Measurements from ENCODE around the gene FOXA3. TPM values are rescaled to one million over a fixed set of nuclear protein-coding genes. Genes with fewer than 3 reads are reported as not detected.
A peak's percentile ranks its signal among the peaks of the same experiment; 100 is the strongest.

Gene FOXA3
- total RNA-seq, 1 experiment from 2014 or later = 5.8 TPM

DNA sequence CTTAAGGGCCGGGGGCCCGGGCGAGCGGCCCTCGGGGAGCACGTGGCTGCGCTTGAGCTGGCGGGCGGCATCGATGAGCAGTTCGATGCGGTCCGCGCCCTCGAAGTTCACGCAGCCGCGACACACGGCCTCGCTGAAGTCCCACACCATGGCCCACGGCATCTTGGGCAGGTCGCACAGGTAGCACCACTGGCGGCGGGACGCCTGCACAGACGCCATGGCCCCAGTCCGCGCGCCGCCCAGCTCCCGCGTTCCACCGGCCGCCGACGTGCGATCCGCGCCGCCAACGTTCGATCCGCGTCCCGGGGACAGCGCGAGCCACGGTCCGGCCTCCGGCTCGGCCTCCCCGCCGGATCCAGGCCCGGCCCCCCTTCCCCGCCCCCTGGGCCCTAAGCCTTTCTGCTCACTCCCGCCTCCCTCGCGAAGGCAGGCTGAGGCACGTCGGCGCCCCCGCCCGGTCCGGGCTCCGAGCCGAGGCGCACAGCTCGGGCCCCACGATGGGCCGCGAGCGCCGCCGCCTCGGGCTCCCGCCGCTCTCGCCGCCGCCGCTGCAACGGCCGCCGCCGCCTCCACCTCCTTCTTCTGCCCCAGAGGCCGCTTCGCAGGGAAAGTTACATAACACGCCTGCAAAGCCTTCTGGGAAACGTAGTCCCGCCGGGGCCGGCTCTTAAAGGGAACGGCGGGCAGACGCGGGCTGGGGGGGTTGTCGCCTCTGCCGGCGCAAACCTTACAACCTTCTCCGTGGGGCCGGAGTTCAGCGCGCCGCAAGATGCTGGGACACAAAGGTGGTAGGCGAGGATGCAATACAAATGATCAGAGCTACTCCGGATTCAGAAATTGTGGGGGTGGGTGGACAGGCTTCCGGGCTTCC, 21.7 kb downstream of the FOXA3 start, which contains the start of gene IRF2BP1 (continued):
- TF ChIP-seq CTCF (IDR thresholded peaks at IDR 0.05 in 2 of 3, conservative IDR thresholded peaks at IDR 0.05 in 1 of 3; ENCODE audit: borderline replicate concordance in 1 of 3, insufficient read depth in 1 of 3, low read depth in 2 of 3, low read length in 2 of 3) = no peak
- TF ChIP-seq EGR1 (IDR thresholded peaks at IDR 0.05; ENCODE audit: low read depth) = no peak

DNA sequence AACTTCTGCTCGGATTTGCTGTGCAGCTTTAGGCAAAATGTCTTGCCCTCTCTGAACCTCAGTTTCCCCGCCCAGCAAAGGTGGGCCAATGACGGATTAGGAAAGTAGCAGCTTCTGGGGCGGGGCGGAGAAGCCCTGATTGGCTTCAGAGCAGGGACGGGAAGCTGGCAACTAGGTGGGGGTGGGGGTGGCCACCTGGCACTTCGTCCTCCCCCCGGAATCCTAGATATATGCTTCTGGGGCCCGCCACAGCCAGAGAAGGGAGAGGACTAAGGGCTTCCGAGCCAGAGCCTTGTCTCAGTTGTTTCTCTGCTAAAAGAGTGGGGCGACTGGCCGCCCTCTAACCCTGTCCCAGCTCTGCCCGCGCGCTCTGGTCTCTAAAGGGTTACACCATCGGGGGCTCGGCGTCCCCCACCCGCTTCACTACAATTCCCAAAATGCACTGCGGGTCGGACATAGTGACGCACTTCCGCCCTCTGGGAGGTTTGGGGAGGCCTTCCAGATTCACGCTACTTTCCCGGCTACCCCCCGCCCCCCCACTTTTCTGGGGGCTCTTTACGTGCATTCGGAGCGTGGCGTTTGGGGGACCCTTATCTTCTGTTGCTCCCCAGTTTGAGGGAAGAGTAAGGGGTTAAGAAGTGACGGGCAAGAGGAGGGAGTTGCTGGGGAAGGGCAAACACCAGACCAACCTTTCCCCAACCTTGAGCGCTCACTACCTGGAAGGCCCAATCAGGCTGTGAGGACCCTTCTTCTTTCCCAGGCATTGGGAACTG, 22.5 kb downstream of the FOXA3 start:
- H3K9me3 ChIP-seq (ENCODE audit: control insufficient read depth in 1 of 2, insufficient read depth in 1 of 2, low read depth in 1 of 2, low read length in 2 of 2) = no peaks in the 10 kb centered on the region

More for the DNA sequence above, 22.5 kb downstream of the FOXA3 start:
- Histone ChIP-seq H3K27me3 (ENCODE audit: insufficient read depth, low read length) (no peaks in the 10 kb centered on the region), H3K79me2 (ENCODE audit: insufficient read depth, low read length) (peaks cover 15% of the 10 kb centered on the region), H3K4me3 (replicated peaks in 1 of 2; ENCODE audit: low read depth in 1 of 2, low read length in 2 of 2) (peak overlapping the region; percentile 71 to 75), H3K4me1 (ENCODE audit: control insufficient read depth in 1 of 2, insufficient read depth in 2 of 2, low read length in 2 of 2) (peaks cover 18 to 39% of the 10 kb centered on the region in 2 experiments), H3K9ac (ENCODE audit: low read length) (peak overlapping the region; percentile 82), H3K4me2 (ENCODE audit: low read length) (peak overlapping the region; percentile 89), H4K20me1 (ENCODE audit: insufficient read depth) (no peaks in the 10 kb centered on the region), H3K36me3 (ENCODE audit: control insufficient read depth in 1 of 2, insufficient read depth in 2 of 2, low read length in 2 of 2) (no peaks in the 10 kb centered on the region), H3K9me2 (ENCODE audit: insufficient read depth) (no peaks in the 10 kb centered on the region), H2AFZ (ENCODE audit: low read depth, low read length, poor library complexity, severe bottlenecking) (peak overlapping the region; percentile 44), H3K27ac (ENCODE audit: low read depth, low read length) (peak overlapping the region; percentile 91)
- no TSS peak for BruUV-seq (replicated peaks)
- RAD21 ChIA-PET (ENCODE audit: low non-redundant PET in 1 of 2, low total read pairs in 2 of 2, uncharacterized antibody in 2 of 2, unreplicated experiment in 2 of 2) = interaction anchor here in 1 of 2 experiments (1.2 kb wide), 1 partner anchor 23 kb away, joined by 6 read pairs; the partner anchor contains the start of gene FOXA3
- intact Hi-C loops (cut with micrococcal nuclease) = loop anchor here (1.0 to 2.0 kb wide), 2 partner anchors 16 to 23 kb away; partner anchors contain the start of genes MYPOP and SYMPK
- POLR2A ChIA-PET = interaction anchor here (0.7 to 1.2 kb wide), 7 partner anchors 16 to 112 kb away, joined by 3 to 13 read pairs (median 5); partner anchors contain the start of genes CCDC61, FOXA3, MYPOP and SYMPK
- CTCF ChIA-PET = interaction anchor here (0.9 to 2.4 kb wide), 7 partner anchors 14 to 191 kb away, joined by 3 to 28 read pairs (median 5); partner anchors contain the start of genes FOXA3, MYPOP and SYMPK
- peak; percentile 69 for ATAC-seq
- peak; percentile 90 for DNase-seq (ENCODE audit: low read depth, low spot score)
- TF ChIP-seq EGR1 (IDR thresholded peaks at IDR 0.05; ENCODE audit: low read depth) (0 out of 2 replicates have a peak, but pooled peaks have one; percentile 20), JUND (IDR thresholded peaks at IDR 0.05) (no peak), POLR2AphosphoS5 (IDR thresholded peaks at IDR 0.05; ENCODE audit: low read depth, low read length) (peak; percentile 82), ZFX (IDR thresholded peaks at IDR 0.05) (peak; percentile 82), ZNF274 (IDR thresholded peaks at IDR 0.05; ENCODE audit: low read depth, low read length) (no peak), YY1 (IDR thresholded peaks at IDR 0.05; ENCODE audit: extremely low read depth, insufficient replicate concordance, low read depth, low read length) (peak; percentile 70), MAX (IDR thresholded peaks at IDR 0.05) (0 out of 2 replicates have a peak, but pooled peaks have one; percentile 34), EZH2phosphoT487 (IDR thresholded peaks at IDR 0.05; ENCODE audit: borderline replicate concordance) (no peak), FOSL1 (IDR thresholded peaks at IDR 0.05; ENCODE audit: low read depth) (no peak), ATF3 (IDR thresholded peaks at IDR 0.05) (no peak), SP1 (IDR thresholded peaks at IDR 0.05; ENCODE audit: low read depth) (peak; percentile 86)
- TF ChIP-seq, protein P1, sequence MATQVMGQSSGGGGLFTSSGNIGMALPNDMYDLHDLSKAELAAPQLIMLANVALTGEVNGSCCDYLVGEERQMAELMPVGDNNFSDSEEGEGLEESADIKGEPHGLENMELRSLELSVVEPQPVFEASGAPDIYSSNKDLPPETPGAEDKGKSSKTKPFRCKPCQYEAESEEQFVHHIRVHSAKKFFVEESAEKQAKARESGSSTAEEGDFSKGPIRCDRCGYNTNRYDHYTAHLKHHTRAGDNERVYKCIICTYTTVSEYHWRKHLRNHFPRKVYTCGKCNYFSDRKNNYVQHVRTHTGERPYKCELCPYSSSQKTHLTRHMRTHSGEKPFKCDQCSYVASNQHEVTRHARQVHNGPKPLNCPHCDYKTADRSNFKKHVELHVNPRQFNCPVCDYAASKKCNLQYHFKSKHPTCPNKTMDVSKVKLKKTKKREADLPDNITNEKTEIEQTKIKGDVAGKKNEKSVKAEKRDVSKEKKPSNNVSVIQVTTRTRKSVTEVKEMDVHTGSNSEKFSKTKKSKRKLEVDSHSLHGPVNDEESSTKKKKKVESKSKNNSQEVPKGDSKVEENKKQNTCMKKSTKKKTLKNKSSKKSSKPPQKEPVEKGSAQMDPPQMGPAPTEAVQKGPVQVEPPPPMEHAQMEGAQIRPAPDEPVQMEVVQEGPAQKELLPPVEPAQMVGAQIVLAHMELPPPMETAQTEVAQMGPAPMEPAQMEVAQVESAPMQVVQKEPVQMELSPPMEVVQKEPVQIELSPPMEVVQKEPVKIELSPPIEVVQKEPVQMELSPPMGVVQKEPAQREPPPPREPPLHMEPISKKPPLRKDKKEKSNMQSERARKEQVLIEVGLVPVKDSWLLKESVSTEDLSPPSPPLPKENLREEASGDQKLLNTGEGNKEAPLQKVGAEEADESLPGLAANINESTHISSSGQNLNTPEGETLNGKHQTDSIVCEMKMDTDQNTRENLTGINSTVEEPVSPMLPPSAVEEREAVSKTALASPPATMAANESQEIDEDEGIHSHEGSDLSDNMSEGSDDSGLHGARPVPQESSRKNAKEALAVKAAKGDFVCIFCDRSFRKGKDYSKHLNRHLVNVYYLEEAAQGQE (IDR thresholded peaks at IDR 0.05; ENCODE audit: low read depth) = no peak
